Stimulated activated CD4-positive, alpha-beta T cell treated with anti-CD3 and anti-CD28 coated beads, Interleukin-1b, Interleukin-23, amount 100 ng/mL, for 24 hours (primary cell): Measurements from ENCODE around the gene C1QTNF1.
"Not testable (repeated sequence)": the region's sequence is repeated elsewhere in the genome, so short reads cannot be mapped to it uniquely, and the experiment has no call there.

ENCODE experiments used
- DNase-seq, 4 experiments: peaks; one replicate each; pipeline ENCODE4 v3.0.0-alpha.2; 2020; ENCODE audit warnings: low read depth in 4 of 4, low spot score in 1 of 4

The C1QTNF1 gene

GRCh38 chr17:79052131-79052530, 28.2 kb downstream of the C1QTNF1 start:
- DNase-seq = no peak

- no peak for DNase-seq
Measured at GRCh38 chr17:79053251-79053925, 29.4 kb downstream of the C1QTNF1 start.

DNA sequence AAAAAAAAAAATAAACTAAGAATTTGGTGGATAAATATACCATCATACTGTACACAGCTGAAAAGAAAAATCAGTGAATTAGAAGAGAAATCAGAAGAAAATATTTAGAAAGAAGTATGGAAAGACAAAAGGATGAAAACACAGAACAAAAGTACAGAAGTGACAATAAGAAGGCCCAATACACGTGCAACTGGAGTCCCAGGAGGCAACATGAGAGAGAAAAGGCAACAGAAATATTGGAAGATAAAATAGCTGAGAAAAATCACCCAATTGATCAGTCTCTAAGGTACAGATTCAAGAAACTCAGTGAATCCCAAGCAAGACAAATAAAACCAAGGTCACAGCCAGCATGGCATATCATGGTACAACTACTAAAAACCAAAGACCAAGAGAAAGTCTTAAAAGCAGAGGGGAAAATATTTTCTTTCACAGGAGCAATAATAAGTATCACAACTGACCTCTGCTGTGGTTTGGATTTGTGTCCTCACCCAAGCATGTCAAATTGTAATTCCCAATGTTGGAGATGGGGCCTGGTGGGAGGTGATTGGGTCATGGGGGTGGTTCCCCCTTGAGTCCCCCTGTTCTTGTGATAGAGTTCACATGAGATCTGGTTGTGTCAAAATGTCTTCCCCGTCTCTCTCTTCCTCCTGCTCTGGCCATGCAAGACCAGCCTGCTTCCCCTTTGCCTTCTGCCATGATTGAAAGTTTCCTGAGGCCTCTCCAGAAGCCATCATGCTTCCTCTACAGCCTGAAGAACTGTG, 30.4 kb downstream of the C1QTNF1 start:
- no peak for DNase-seq

GRCh38 chr17:79055197-79055596, 31.2 kb downstream of the C1QTNF1 start:
- DNase-seq = no peak

- DNase-seq = no peak
Measured at GRCh38 chr17:79057737-79058385, 33.9 kb downstream of the C1QTNF1 start.

GRCh38 chr17:79062691-79063090, 38.7 kb downstream of the C1QTNF1 start:
- DNase-seq = no peak

GRCh38 chr17:79064026-79064425, 40.1 kb downstream of the C1QTNF1 start:
- no peak for DNase-seq

DNA sequence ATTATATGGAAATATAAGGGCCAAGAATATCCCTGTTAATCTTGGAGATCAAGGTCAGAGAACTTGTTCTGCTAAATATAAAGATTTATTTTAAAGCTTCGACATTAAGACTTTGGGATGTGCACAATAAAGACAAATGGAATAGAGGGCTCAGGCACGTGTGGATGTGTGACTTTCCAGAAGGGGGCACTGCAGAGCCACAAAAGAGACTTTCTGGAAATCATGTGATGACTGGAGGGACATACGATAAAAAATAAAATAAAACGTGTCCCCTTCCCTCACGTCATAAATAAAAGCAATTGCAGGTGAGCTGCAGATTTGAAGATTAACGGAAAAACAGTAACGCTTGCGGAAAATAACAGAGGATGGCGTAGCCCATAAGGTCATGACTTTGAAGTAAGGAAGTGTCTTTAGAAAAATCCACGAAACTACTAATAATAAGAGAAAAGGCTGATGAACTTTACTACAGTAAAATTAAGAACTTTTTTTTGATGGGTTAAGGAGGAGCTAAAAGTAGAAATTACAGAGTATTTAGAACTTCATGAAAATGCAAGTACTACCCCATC, 41.2 kb downstream of the C1QTNF1 start:
- DNase-seq = peak in 3 of 4 experiments; percentile 27 to 44 (median 28)

DNA sequence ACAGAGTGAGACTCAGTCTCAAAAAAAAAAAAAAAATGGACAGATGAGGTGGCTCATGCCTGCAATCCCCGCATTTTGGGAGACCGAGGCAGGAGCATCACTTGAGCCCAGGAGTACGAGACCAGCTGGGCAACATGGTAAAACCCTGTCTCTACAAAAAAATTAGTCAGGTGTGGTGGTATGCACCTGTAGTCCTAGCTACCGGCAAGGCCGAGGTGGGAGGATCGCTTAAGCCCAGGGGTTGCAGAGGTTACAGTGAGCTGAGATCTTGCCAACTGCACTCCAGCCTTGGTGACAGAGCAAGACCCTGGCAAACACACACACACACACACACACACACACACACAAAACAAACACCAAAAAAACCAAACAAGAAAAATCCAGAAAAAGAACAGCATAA, 43.0 kb downstream of the C1QTNF1 start:
- DNase-seq = no peak

DNA sequence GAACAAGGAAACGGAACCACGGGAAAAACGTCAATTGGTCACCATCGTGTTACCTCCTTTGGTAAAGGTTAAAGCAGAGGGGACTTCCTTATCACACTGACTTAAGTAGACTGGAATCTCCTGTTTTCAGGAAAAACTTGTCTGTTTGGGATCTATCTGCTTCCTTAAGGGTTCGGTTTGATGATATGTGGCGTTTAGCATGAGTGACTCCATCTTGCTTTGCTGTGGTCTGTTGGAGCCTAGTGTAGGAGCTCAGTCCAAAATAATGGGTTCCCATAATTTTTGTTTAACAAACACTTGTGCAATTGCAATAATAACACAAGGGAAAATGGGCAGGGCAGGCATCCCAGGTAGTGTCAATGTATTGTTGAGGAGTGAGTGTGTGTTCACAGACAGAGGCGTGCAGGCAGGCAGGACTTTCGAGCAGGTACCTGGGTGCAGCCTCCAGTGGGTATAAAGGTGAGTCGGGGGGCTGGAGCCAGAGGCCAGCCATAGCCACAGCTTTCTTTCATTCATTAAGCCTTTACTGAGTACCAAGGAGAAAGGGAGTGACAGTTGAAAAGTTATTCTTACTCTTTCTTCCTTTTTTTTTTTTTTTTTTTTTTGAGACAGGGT, 46.4 kb downstream of the C1QTNF1 start:
- DNase-seq = no peak

GRCh38 chr17:79071161-79071740, 47.3 kb downstream of the C1QTNF1 start:
- no peak for DNase-seq

DNA sequence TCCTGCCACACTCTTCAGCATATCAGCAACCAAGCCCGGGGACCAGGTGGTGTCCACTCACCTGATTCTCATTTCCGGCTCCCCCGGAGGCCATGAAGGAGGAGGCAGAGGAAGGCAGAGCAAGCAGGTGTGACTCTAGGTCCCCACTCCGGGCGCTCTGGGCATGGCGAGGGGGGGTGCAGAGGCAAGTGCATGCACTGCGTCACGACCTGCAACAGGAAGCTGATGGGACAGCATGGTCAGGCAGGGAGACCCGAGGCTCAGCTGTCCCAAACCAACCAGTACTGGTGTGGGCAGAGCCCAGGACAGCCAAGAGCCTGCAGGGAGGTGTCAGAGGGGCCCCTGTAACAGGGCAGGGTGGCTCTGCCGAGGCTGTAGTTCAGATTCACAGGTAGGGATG, 48.6 kb downstream of the C1QTNF1 start:
- DNase-seq = no peak

DNA sequence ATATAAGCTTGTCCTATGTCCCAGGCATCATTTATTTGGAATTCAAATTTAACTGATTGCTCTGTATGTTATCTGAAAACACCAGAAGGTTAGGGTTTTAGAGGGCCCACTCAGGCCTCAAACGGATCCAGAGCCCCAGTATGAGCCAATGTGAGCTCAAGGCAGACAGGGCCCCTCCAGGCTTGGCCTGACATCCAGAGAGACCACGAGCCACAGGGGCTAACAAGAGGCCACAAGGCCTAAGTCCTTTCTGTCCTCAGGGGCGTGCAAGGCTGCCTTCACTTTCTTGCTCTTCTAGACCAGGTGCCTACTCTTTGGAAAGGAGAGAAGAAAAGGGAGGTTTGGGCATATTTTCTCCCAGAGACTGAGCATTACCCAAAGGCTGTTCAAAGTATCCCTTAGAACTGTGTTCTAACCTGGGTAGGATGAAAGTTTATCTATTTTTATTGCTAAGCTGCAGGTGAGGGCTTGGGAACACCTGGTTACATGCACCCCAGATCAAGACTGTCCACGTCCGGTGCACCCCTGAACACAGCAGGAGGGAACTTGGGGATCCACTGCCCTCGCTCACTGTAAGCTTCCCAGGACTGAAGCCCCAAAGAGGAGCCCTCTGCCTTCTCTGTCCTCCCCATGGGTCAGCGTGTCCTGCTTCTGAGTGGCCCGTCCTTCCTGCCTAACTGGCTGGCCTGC, 49.2 kb downstream of the C1QTNF1 start:
- no peak for DNase-seq

GRCh38 chr17:79073706-79074088, 49.7 kb downstream of the C1QTNF1 start:
- no peak for DNase-seq

GRCh38 chr17:79074121-79074648, 50.2 kb downstream of the C1QTNF1 start:
- not testable (repeated sequence) for DNase-seq

- DNase-seq = peak; percentile 74 to 91 (median 82)
Measured at GRCh38 chr17:79074649-79075445, 50.9 kb downstream of the C1QTNF1 start, which contains the start of gene ENGASE. ENGASE (plus strand) TSS chr17:79074824; CDS start chr17:79074945, 121 bp downstream.

DNA sequence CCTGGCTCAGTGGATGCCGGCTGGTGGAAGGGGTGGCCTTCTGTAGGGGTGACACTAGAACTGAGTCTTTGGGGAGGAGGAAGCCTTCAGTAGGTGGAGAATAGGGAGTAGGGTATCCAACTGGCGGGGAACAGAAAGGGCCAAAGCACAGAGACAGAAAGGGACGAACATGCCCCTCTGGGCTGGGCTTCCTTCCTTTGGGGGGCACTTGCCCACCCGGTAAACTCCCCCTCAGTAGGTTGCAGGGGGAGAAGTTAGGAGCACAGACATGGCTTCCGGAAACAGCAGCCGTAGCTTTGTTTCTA, 51.4 kb downstream of the C1QTNF1 start:
- no peak for DNase-seq

DNA sequence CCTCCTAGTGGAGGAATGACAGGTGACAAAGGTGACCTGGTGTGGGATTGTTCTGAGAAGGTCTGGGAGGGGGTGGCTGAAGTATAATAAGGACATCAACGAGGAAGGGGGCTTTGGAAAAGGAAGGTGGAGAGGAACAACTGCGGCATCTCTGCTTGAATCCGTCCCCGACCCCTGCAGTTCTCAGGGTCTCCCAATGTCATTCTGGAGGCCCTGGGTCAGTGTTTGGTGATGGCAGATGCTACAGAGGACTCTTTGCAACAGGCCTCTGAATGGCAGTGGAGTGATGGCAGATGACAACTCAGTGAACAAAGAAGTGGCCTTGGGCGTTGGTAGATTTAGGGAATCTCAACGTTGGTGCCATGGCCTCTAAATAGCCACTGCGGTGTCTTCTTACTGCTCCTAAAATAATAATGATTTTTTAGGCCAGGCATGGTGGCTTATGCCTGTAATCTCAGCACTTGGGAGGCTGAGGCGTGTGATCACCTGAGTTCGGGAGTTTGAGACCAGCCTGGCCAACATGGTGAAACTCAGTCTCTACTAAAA, 52.0 kb downstream of the C1QTNF1 start:
- DNase-seq = no peak

GRCh38 chr17:79077587-79077986, 53.6 kb downstream of the C1QTNF1 start:
- DNase-seq = no peak
